Fibroblast of lung (primary cell): ENCODE results near the gene AIFM3. TPM values are rescaled to one million over a fixed set of nuclear protein-coding genes. Genes with fewer than 3 reads are reported as not detected.

Experiments used
- DNase-seq, 2 donors: peaks; one replicate each; pipeline versions ENCODE4 v3.0.0 to v3.0.0-alpha.2; 2010; ENCODE audit warnings: low read depth in 2 of 2
- H2AFZ ChIP-seq: 2 replicates; pipeline ENCODE4 v1.5.1; 2012; ENCODE audit warnings: low read length, control low read depth, inconsistent platforms
- H3K27ac ChIP-seq: 2 replicates; pipeline ENCODE4 v1.5.1; 2011; ENCODE audit warnings: low read length, control low read depth; ENCODE audit not compliant: insufficient read depth
- H3K27me3 ChIP-seq: 2 replicates; pipeline ENCODE4 v1.5.1; 2011; ENCODE audit warnings: mild to moderate bottlenecking, low read length; ENCODE audit not compliant: control insufficient read depth, insufficient read depth
- H3K36me3 ChIP-seq: 2 replicates; pipeline ENCODE4 v1.5.1; 2011; ENCODE audit warnings: low read length; ENCODE audit not compliant: control insufficient read depth, insufficient read depth
- H3K4me1 ChIP-seq: 2 replicates; pipeline ENCODE4 v1.5.1; 2011; ENCODE audit warnings: low read length; ENCODE audit not compliant: control insufficient read depth, insufficient read depth; ENCODE audit errors: extremely low read depth
- H3K4me2 ChIP-seq: 2 replicates; pipeline ENCODE4 v1.5.1; 2011; ENCODE audit warnings: low read length, control low read depth; ENCODE audit not compliant: insufficient read depth; ENCODE audit errors: extremely low read depth
- H3K4me3 ChIP-seq, 4 experiments: fragments of 200-600 bp in 1 of 4; sonication (generic) in 1 of 4; replicated peaks in 1 of 4; 2 replicates each; pipeline ENCODE4 v1.5.1; 2011 to 2016; ENCODE audit warnings: low read length in 4 of 4, low read depth in 3 of 4, mild to moderate bottlenecking in 3 of 4, control low read depth in 2 of 4, inconsistent platforms in 1 of 4, mixed read lengths in 1 of 4; ENCODE audit not compliant: insufficient read depth in 1 of 4; ENCODE audit errors: control extremely low read depth in 1 of 4
- H3K79me2 ChIP-seq: 2 replicates; pipeline ENCODE4 v1.5.1; 2012; ENCODE audit warnings: mild to moderate bottlenecking, low read length, inconsistent platforms; ENCODE audit not compliant: control insufficient read depth, insufficient read depth
- H3K9ac ChIP-seq: 2 replicates; pipeline ENCODE4 v1.5.1; 2011; ENCODE audit warnings: mild to moderate bottlenecking, low read length, control low read depth; ENCODE audit not compliant: insufficient read depth
- H3K9me3 ChIP-seq: 2 replicates; pipeline ENCODE4 v1.5.1; 2012; ENCODE audit warnings: low read depth, low read length; ENCODE audit not compliant: control insufficient read depth, insufficient read depth
- H4K20me1 ChIP-seq: 2 replicates; pipeline ENCODE4 v1.5.1; 2011; ENCODE audit warnings: low read length; ENCODE audit not compliant: control insufficient read depth, insufficient read depth; ENCODE audit errors: extremely low read depth
- CTCF ChIP-seq, 2 donors: IDR thresholded peaks in 1 of 2; conservative IDR thresholded peaks in 1 of 2; 1 replicate in 1 of 2; 2 replicates in 1 of 2; pipeline ENCODE4 v1.5.1; 2011 to 2012; ENCODE audit warnings: low read length in 2 of 2, control low read depth in 1 of 2, inconsistent platforms in 1 of 2, low read depth in 1 of 2, mild to moderate bottlenecking in 1 of 2
- EZH2 ChIP-seq: IDR thresholded peaks from 2 replicates; pipeline ENCODE4 v1.5.1; 2012; ENCODE audit warnings: low read length, control low read depth, mild to moderate bottlenecking; ENCODE audit errors: missing control alignments
- polyA plus RNA-seq, 2 donors: library from polyadenylated mRNA; depleted of rRNA in 1 of 2; stranded (reverse) in 1 of 2; unstranded in 1 of 2; fragments of >200 nt; gene quantifications; 2 replicates each; pipeline ENCODE4 v1.2.1, GENCODE V29; 2011 to 2012; ENCODE audit warnings: missing spikeins in 1 of 2
- total RNA-seq: library from RNA; depleted of rRNA; stranded (reverse); fragments of >200 nt; gene quantifications from 2 replicates; pipeline ENCODE4 v1.2.1, GENCODE V29; 2014

AIFM3 gene
- total and polyA plus RNA-seq, 2 donors (not counting 1 experiment from before 2014, with no cell fraction given), result 0.15 to 2.0 TPM

- Histone ChIP-seq H3K9me3 (no peaks in the 10 kb centered on the region), H2AFZ (no peak overlapping the region)
- no peak for DNase-seq
Observed at GRCh38 chr22:20985720-20986119, 18.7 kb downstream of the AIFM3 start.

GRCh38 chr22:20986365-20986764 is 19.3 kb downstream of the AIFM3 start:
- no peaks in the 10 kb centered on the region for H3K9me3 ChIP-seq
- H2AFZ ChIP-seq, result no peak overlapping the region
- no peak overlapping the region for H3K27ac ChIP-seq
- H3K9ac ChIP-seq, result no peak overlapping the region
- H3K4me1 ChIP-seq, result peaks cover 7% of the 10 kb centered on the region
- peaks cover 14% of the 10 kb centered on the region for H3K36me3 ChIP-seq
- H3K27me3 ChIP-seq, result no peaks in the 10 kb centered on the region
- DNase-seq, result no peak
- H3K4me2 ChIP-seq, result no peak overlapping the region
- H3K79me2 ChIP-seq, result peaks cover 15% of the 10 kb centered on the region
- no peak overlapping the region for H3K4me3 ChIP-seq
- TF ChIP-seq CTCF (conservative IDR thresholded peaks at IDR 0.05 in 1 of 2, IDR thresholded peaks at IDR 0.05 in 1 of 2; ENCODE audit: low read depth in 1 of 2, low read length in 2 of 2) (no peak), EZH2 (no peak)
- H4K20me1 ChIP-seq, result no peaks in the 10 kb centered on the region

More at GRCh38 chr22:20985720-20986119, 18.7 kb downstream of the AIFM3 start:
- Histone ChIP-seq H3K79me2 (peaks cover 15% of the 10 kb centered on the region), H3K27ac (no peak overlapping the region), H3K4me3 (no peak overlapping the region), H3K27me3 (no peaks in the 10 kb centered on the region), H3K4me2 (no peak overlapping the region), H3K36me3 (peaks cover 8% of the 10 kb centered on the region), H3K9ac (no peak overlapping the region), H4K20me1 (no peaks in the 10 kb centered on the region), H3K4me1 (peaks cover 11% of the 10 kb centered on the region)
- TF ChIP-seq CTCF (conservative IDR thresholded peaks at IDR 0.05 in 1 of 2, IDR thresholded peaks at IDR 0.05 in 1 of 2; ENCODE audit: low read depth in 1 of 2, low read length in 2 of 2) (no peak), EZH2 (no peak)

GRCh38 chr22:20987375-20987774 is 20.3 kb downstream of the AIFM3 start:
- Histone ChIP-seq H3K4me1 (peaks cover 6% of the 10 kb centered on the region), H3K27ac (no peak overlapping the region), H3K9ac (no peak overlapping the region), H3K4me3 (no peak overlapping the region), H2AFZ (no peak overlapping the region), H3K36me3 (peaks cover 23% of the 10 kb centered on the region), H3K9me3 (no peaks in the 10 kb centered on the region), H3K27me3 (no peaks in the 10 kb centered on the region), H4K20me1 (no peaks in the 10 kb centered on the region), H3K79me2 (peaks cover 14% of the 10 kb centered on the region), H3K4me2 (no peak overlapping the region)
- no peak for DNase-seq
- TF ChIP-seq CTCF (conservative IDR thresholded peaks at IDR 0.05 in 1 of 2, IDR thresholded peaks at IDR 0.05 in 1 of 2; ENCODE audit: low read depth in 1 of 2, low read length in 2 of 2) (no peak), EZH2 (no peak)
